BJ (cell line): ENCODE results near the gene MED26. TPM values are rescaled to one million over a fixed set of nuclear protein-coding genes. Genes with fewer than 3 reads are reported as not detected.
"Not testable (repeated sequence)": the region's sequence is repeated elsewhere in the genome, so short reads cannot be mapped to it uniquely, and the experiment has no call there.

Experiments
- CTCF ChIA-PET: fragments of 350-600 bp; formaldehyde crosslinking; extraction: SDS; loops from one replicate; lab custom pipeline; 2021; ENCODE audit warnings: antibody characterized with exemption, inconsistent platforms; lab: Yijun Ruan, JAX
- POLR2A ChIA-PET: fragments of 300-600 bp; sonication (Branson Sonifier 250); formaldehyde crosslinking; extraction: SDS; loops from one replicate; lab custom pipeline; 2021; ENCODE audit warnings: antibody characterized with exemption; lab: Charles Lee
- DNase-seq: peaks from one replicate; pipeline ENCODE4 v3.0.0-alpha.2; 2011; ENCODE audit warnings: low read depth
- H3K27me3 ChIP-seq: 2 replicates; pipeline ENCODE4 v1.6.0; 2011; ENCODE audit warnings: low read length; ENCODE audit not compliant: control insufficient read depth, insufficient read depth
- H3K36me3 ChIP-seq: 2 replicates; pipeline ENCODE4 v1.5.1; 2011; ENCODE audit warnings: low read length; ENCODE audit not compliant: control insufficient read depth, insufficient read depth
- H3K4me3 ChIP-seq: 2 replicates; pipeline ENCODE4 v1.5.1; 2011; ENCODE audit warnings: low read depth, mild to moderate bottlenecking, control low read depth, low read length
- polyA minus RNA-seq: library from RNA; depleted of rRNA, polyadenylated mRNA; stranded (reverse); fragments of >200 nt; gene quantifications from 2 replicates; pipeline ENCODE4 v1.2.3, GENCODE V29; 2011; rRNA and poly(A)+ RNA removed
- polyA plus RNA-seq: library from polyadenylated mRNA; depleted of rRNA; stranded (reverse); fragments of >200 nt; gene quantifications from 2 replicates; pipeline ENCODE4 v1.2.3, GENCODE V29; 2011; rRNA removed
- TF ChIP-seq, protein P1 (sequence below): IDR thresholded peaks from 2 replicates; pipeline ENCODE4 v1.5.1; 2011; ENCODE audit warnings: low read depth, mild to moderate bottlenecking, control low read depth, inconsistent platforms, low read length, moderate library complexity; ENCODE audit not compliant: insufficient read depth

MED26 gene, protein sequence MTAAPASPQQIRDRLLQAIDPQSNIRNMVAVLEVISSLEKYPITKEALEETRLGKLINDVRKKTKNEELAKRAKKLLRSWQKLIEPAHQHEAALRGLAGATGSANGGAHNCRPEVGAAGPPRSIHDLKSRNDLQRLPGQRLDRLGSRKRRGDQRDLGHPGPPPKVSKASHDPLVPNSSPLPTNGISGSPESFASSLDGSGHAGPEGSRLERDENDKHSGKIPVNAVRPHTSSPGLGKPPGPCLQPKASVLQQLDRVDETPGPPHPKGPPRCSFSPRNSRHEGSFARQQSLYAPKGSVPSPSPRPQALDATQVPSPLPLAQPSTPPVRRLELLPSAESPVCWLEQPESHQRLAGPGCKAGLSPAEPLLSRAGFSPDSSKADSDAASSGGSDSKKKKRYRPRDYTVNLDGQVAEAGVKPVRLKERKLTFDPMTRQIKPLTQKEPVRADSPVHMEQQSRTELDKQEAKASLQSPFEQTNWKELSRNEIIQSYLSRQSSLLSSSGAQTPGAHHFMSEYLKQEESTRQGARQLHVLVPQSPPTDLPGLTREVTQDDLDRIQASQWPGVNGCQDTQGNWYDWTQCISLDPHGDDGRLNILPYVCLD
- 2.9 and 3.9 TPM in 2 replicates for polyA plus RNA-seq
- polyA minus RNA-seq, result 7.8 and 9.4 TPM in 2 replicates

GRCh38 chr19:16628183-16628983 is at the start of gene MED26:
MED26 (minus strand) TSS chr19:16628204; CDS start chr19:16627943, 261 bp downstream.
- POLR2A ChIA-PET, result interaction anchor here (0.6 to 0.8 kb wide), 6 partner anchors 27 to 782 kb away, joined by 3 to 6 read pairs (median 3); partner anchors contain the start of gene SMIM7
- Histone ChIP-seq H3K36me3 (peaks cover 5% of the 10 kb centered on the region), H3K4me3 (peak within 1 kb of the TSS; percentile 98), H3K27me3 (no peaks in the 10 kb centered on the region)
- CTCF ChIA-PET, result interaction anchor here (1.1 kb wide), 2 partner anchors 38 to 212 kb away, joined by 3 to 4 read pairs; no protein-coding TSS in a partner anchor
- TF ChIP-seq, protein P1, sequence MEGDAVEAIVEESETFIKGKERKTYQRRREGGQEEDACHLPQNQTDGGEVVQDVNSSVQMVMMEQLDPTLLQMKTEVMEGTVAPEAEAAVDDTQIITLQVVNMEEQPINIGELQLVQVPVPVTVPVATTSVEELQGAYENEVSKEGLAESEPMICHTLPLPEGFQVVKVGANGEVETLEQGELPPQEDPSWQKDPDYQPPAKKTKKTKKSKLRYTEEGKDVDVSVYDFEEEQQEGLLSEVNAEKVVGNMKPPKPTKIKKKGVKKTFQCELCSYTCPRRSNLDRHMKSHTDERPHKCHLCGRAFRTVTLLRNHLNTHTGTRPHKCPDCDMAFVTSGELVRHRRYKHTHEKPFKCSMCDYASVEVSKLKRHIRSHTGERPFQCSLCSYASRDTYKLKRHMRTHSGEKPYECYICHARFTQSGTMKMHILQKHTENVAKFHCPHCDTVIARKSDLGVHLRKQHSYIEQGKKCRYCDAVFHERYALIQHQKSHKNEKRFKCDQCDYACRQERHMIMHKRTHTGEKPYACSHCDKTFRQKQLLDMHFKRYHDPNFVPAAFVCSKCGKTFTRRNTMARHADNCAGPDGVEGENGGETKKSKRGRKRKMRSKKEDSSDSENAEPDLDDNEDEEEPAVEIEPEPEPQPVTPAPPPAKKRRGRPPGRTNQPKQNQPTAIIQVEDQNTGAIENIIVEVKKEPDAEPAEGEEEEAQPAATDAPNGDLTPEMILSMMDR, result no peak
- peak; percentile 46 for DNase-seq

- ChIA-PET POLR2A (no interaction called here), CTCF (no interaction called here)
- TF ChIP-seq, protein P1, result no peak
- Histone ChIP-seq H3K27me3 (no peaks in the 10 kb centered on the region), H3K4me3 (no peak overlapping the region), H3K36me3 (no peaks in the 10 kb centered on the region)
- DNase-seq, result no peak
These were observed 49.1 kb upstream of the MED26 start for GRCh38 chr19:16677055-16677454.

GRCh38 chr19:16676101-16676798 is 48.2 kb upstream of the MED26 start:
- no peak for DNase-seq
- ChIA-PET POLR2A (no interaction called here), CTCF (no interaction called here)
- TF ChIP-seq, protein P1, result no peak
- H3K36me3 ChIP-seq, result no peaks in the 10 kb centered on the region
- H3K27me3 ChIP-seq, result no peaks in the 10 kb centered on the region
- H3K4me3 ChIP-seq, result no peak overlapping the region

- not testable (repeated sequence) for H3K4me3 ChIP-seq, DNase-seq, H3K27me3 ChIP-seq, H3K36me3 ChIP-seq
- CTCF ChIA-PET, result interaction anchor here (1.5 kb wide), 1 partner anchor 14 kb away, joined by 4 read pairs; the partner anchor contains the start of gene SMIM7
- POLR2A ChIA-PET, result interaction anchor here (0.6 kb wide), 1 partner anchor 25 kb away, joined by 3 read pairs; no protein-coding TSS in a partner anchor
These were observed 45.8 kb upstream of the MED26 start for GRCh38 chr19:16673839-16674238.

- H3K36me3 ChIP-seq, result no peaks in the 10 kb centered on the region
- POLR2A ChIA-PET, result interaction anchor here (0.6 kb wide), 1 partner anchor 25 kb away, joined by 3 read pairs; no protein-coding TSS in a partner anchor
- no peak for DNase-seq
- H3K4me3 ChIP-seq, result no peak overlapping the region
- CTCF ChIA-PET, result interaction anchor here (0.8 to 1.5 kb wide), 2 partner anchors 13 kb away, joined by 3 to 4 read pairs; partner anchors contain the start of gene SMIM7
- TF ChIP-seq, protein P1, result no peak
- H3K27me3 ChIP-seq, result no peaks in the 10 kb centered on the region
These were observed 45.2 kb upstream of the MED26 start for GRCh38 chr19:16673231-16673630.
